HepG2 (cell line): ENCODE results near the gene PDYN. TPM values are rescaled to one million over a fixed set of nuclear protein-coding genes. Genes with fewer than 3 reads are reported as not detected.

ENCODE experiments used
- ATAC-seq: fragments of 200-7000 bp; cut with Tn5 transposase; 3 replicates; pipeline ENCODE4 v1.9.1; 2020; ENCODE audit warnings: mild to moderate bottlenecking, moderate library complexity
- BruUV-seq: library from RNA; stranded (reverse); fragments of 400-500 nt; replicated peaks from 2 replicates; lab custom pipeline; 2021; lab: Mats Ljungman, UMichigan
- CTCF ChIA-PET: fragments of 300-600 bp; formaldehyde crosslinking; extraction: SDS; loops from one replicate; lab custom pipeline; 2021; ENCODE audit warnings: low total read pairs, inconsistent platforms, low intra/inter-chr PET ratio; lab: Yijun Ruan, JAX
- POLR2A ChIA-PET: fragments of 350-600 bp; sonication (Branson Sonifier 250); formaldehyde crosslinking; loops from one replicate; lab custom pipeline; 2020; ENCODE audit warnings: antibody characterized with exemption, inconsistent platforms; lab: Yijun Ruan, JAX
- DNase-seq: peaks from one replicate; pipeline ENCODE4 v3.0.0-alpha.2; 2015; ENCODE audit warnings: low spot score
- FAIRE-seq: peaks from 3 replicates; lab custom pipeline; 2011; peaks lifted over from hg19 to GRCh38; lab: Jason Lieb, UNC
- H2AFZ ChIP-seq: one replicate; pipeline ENCODE4 v1.6.1; 2011; ENCODE audit warnings: low read length, inconsistent platforms
- H3K27ac ChIP-seq: fragments of 300-600 bp; 3 replicates; pipeline ENCODE4 v1.8.0; 2011; ENCODE audit warnings: mixed run types, mild to moderate bottlenecking, mixed read lengths, low read length, inconsistent platforms; ENCODE audit not compliant: insufficient read depth; ENCODE audit errors: extremely low read length
- H3K27me3 ChIP-seq, 2 experiments: fragments of 200-600 bp in 1 of 2; 2 replicates in 1 of 2; 3 replicates in 1 of 2; pipeline versions ENCODE4 v1.6.0 to v1.8.0; 2011; ENCODE audit warnings: low read length in 2 of 2, mild to moderate bottlenecking in 2 of 2, moderate library complexity in 2 of 2, inconsistent platforms in 1 of 2; ENCODE audit not compliant: insufficient read depth in 2 of 2, control insufficient read depth in 1 of 2
- H3K36me3 ChIP-seq, 2 experiments: fragments of 200-600 bp in 1 of 2; replicated peaks in 1 of 2; 2 replicates in 1 of 2; 3 replicates in 1 of 2; pipeline versions ENCODE4 v1.5.1 to v1.8.0; 2011; ENCODE audit warnings: low read length in 2 of 2, inconsistent platforms in 1 of 2; ENCODE audit not compliant: insufficient read depth in 2 of 2, control insufficient read depth in 1 of 2
- H3K4me1 ChIP-seq: 2 replicates; pipeline ENCODE4 v1.5.1; 2012; ENCODE audit warnings: low read length, inconsistent platforms; ENCODE audit not compliant: insufficient read depth
- H3K4me2 ChIP-seq: 2 replicates; pipeline ENCODE4 v1.6.0; 2011; ENCODE audit warnings: low read depth, low read length, inconsistent platforms
- H3K4me3 ChIP-seq, 3 experiments: fragments of 200-600 bp in 1 of 3; sonication (generic), shearing (Covaris generic) in 1 of 3; replicated peaks in 1 of 3; 2 replicates each; pipeline ENCODE4 v1.5.1; 2011 to 2016; ENCODE audit warnings: low read length in 3 of 3, inconsistent platforms in 2 of 3, low read depth in 2 of 3, mild to moderate bottlenecking in 2 of 3, control low read depth in 1 of 3, mixed read lengths in 1 of 3; ENCODE audit not compliant: insufficient read depth in 1 of 3
- H3K79me2 ChIP-seq: one replicate; pipeline ENCODE4 v1.6.1; 2011; ENCODE audit warnings: low read length, inconsistent platforms; ENCODE audit not compliant: insufficient read depth
- H3K9ac ChIP-seq: 2 replicates; pipeline ENCODE4 v1.6.0; 2011; ENCODE audit warnings: mild to moderate bottlenecking, low read depth, low read length, inconsistent platforms; ENCODE audit not compliant: insufficient read depth
- H3K9me3 ChIP-seq: 2 replicates; pipeline ENCODE4 v1.5.1; 2012; ENCODE audit warnings: mild to moderate bottlenecking, low read length
- H4K20me1 ChIP-seq: 2 replicates; pipeline ENCODE4 v1.6.0; 2011; ENCODE audit warnings: inconsistent platforms, mild to moderate bottlenecking, low read length, moderate library complexity; ENCODE audit not compliant: insufficient read depth
- ETV6 ChIP-seq: sonication (generic); formaldehyde crosslinking; conservative IDR thresholded peaks from 2 replicates; pipeline ENCODE4 v1.4.0; 2020; ENCODE audit warnings: missing genetic modification reagents
- NRL ChIP-seq: sonication (generic); formaldehyde crosslinking; IDR thresholded peaks from 2 replicates; pipeline ENCODE4 v1.5.0; 2020; ENCODE audit warnings: missing genetic modification reagents, mild to moderate bottlenecking, moderate library complexity, borderline replicate concordance
- PRDM15 ChIP-seq: sonication (generic); formaldehyde crosslinking; IDR thresholded peaks from 2 replicates; pipeline ENCODE4 v1.4.0; 2020; ENCODE audit warnings: missing genetic modification reagents
- RARA ChIP-seq: IDR thresholded peaks from 2 replicates; pipeline ENCODE4 v1.6.1; 2016; ENCODE audit warnings: missing genetic modification reagents, missing compliant biosample characterization
- ZNF10 ChIP-seq: sonication (generic); formaldehyde crosslinking; IDR thresholded peaks from 2 replicates; pipeline ENCODE4 v1.4.0; 2020; ENCODE audit warnings: mild to moderate bottlenecking, low read depth, missing genetic modification reagents, borderline replicate concordance
- ZNF280B ChIP-seq: sonication (generic); formaldehyde crosslinking; IDR thresholded peaks from 2 replicates; pipeline ENCODE4 v1.5.0; 2020; ENCODE audit warnings: missing genetic modification reagents, mild to moderate bottlenecking, borderline replicate concordance
- ZNF333 ChIP-seq: sonication (generic); formaldehyde crosslinking; IDR thresholded peaks from 2 replicates; pipeline ENCODE4 v1.4.0; 2020; ENCODE audit warnings: mild to moderate bottlenecking, missing genetic modification reagents, borderline replicate concordance
- WGBS: methylation state at CpG from one replicate; pipeline ENCODE4 v1.1.6; 2017; ENCODE audit warnings: low lambda C conversion rate; 5-methylcytosine and 5-hydroxymethylcytosine counted together
- in situ Hi-C: cut with HindIII; loops from 2 replicates; pipeline ENCODE4 v1.10.0; 2017; ENCODE audit warnings: low pct_unique_long_range_greater_than_20kb; ENCODE audit not compliant: extremely low pct_ligation_motif_present
- intact Hi-C: fragments of 100-400 bp; cut with micrococcal nuclease; formaldehyde crosslinking; loops from one replicate; pipeline ENCODE4 v1.10.0; 2022; ENCODE audit not compliant: unreplicated experiment
- polyA plus RNA-seq, 8 experiments: library from polyadenylated mRNA; depleted of rRNA in 3 of 8; stranded (reverse) in 7 of 8; unstranded in 1 of 8; fragments of >200 nt; fragmentation: Illumina TruSeq in 4 of 8; extraction: Trizol in 4 of 8; gene quantifications; 2 replicates each; pipeline versions ENCODE4 v1.2.1 to v1.2.3, GENCODE V29; 2011 to 2016; ENCODE audit warnings: low read depth in 4 of 8, missing spikeins in 1 of 8, mixed read lengths in 1 of 8; ENCODE audit not compliant: insufficient read depth in 1 of 8
- total RNA-seq, 5 experiments: library from RNA; depleted of rRNA; stranded (reverse); fragments of >200 nt; fragmentation: Illumina TruSeq; extraction: Trizol; gene quantifications; 2 replicates each; pipeline ENCODE4 v1.2.3, GENCODE V29; 2016; ENCODE audit warnings: low read depth in 1 of 5

The PDYN gene
- total and polyA plus RNA-seq, 2 of the 13 experiments (the other 11 are each of a cell fraction or from before 2014, with no cell fraction given): not detected

GRCh38 chr20:2026004-2026403 is 32.1 kb upstream of the PDYN start:
- ATAC-seq: no peak; the same call in 2 of the 3 replicates
- in situ Hi-C loops (no loop called here), intact Hi-C loops (no loop called here)
- ChIA-PET POLR2A (no interaction called here), CTCF (no interaction called here)
- Histone ChIP-seq H3K4me1 (no peaks in the 10 kb centered on the region), H2AFZ (no peak overlapping the region), H4K20me1 (no peaks in the 10 kb centered on the region), H3K4me3 (no peak overlapping the region), H3K27ac (no peak overlapping the region), H3K9me3 (no peaks in the 10 kb centered on the region), H3K79me2 (no peaks in the 10 kb centered on the region), H3K4me2 (no peak overlapping the region), H3K36me3 (no peaks in the 10 kb centered on the region), H3K9ac (no peak overlapping the region), H3K27me3 (peaks cover 0 to 19% of the 10 kb centered on the region in 2 experiments; a peak in 2 of 5 replicates)
- no peak for TF ChIP-seq ETV6 (CRISPR knock-in tag)
- TF ChIP-seq ZNF333 (CRISPR knock-in tag): no peak
- no peak for TF ChIP-seq RARA (CRISPR knock-in tag)
- TF ChIP-seq ZNF280B (CRISPR knock-in tag): 0 out of 2 replicates have a peak, but pooled peaks have one; percentile 12
- no peak for DNase-seq
- FAIRE-seq: no peak
- WGBS: 14% methylated on average over 8 of the region's 9 CpGs
- no TSS peak for BruUV-seq

- FAIRE-seq (no peak), DNase-seq (no peak), ATAC-seq (no peak)
- Histone ChIP-seq H3K27ac (no peak overlapping the region), H3K4me2 (no peak overlapping the region), H3K4me1 (no peaks in the 10 kb centered on the region), H3K9me3 (no peaks in the 10 kb centered on the region), H3K36me3 (no peaks in the 10 kb centered on the region), H3K27me3 (peaks cover 0 to 19% of the 10 kb centered on the region in 2 experiments; a peak in 2 of 5 replicates), H3K79me2 (no peaks in the 10 kb centered on the region), H3K9ac (no peak overlapping the region), H4K20me1 (no peaks in the 10 kb centered on the region), H3K4me3 (no peak overlapping the region), H2AFZ (no peak overlapping the region)
- ChIA-PET POLR2A (no interaction called here), CTCF (no interaction called here)
- peak; percentile 93 for TF ChIP-seq PRDM15 (CRISPR knock-in tag)
- no peak for TF ChIP-seq NRL (CRISPR knock-in tag)
- no peak for TF ChIP-seq ZNF10
- no TSS peak for BruUV-seq
- WGBS: 14% methylated on average over 4 of the region's 4 CpGs
- in situ Hi-C loops: no loop called here
- intact Hi-C loops: no loop called here
Observed at GRCh38 chr20:2023151-2023550, 29.3 kb upstream of the PDYN start.
